ENCODE measurements around the gene FBXW12.
A peak's percentile ranks its signal among the peaks of the same experiment; 100 is the strongest.

The FBXW12 gene

DNA sequence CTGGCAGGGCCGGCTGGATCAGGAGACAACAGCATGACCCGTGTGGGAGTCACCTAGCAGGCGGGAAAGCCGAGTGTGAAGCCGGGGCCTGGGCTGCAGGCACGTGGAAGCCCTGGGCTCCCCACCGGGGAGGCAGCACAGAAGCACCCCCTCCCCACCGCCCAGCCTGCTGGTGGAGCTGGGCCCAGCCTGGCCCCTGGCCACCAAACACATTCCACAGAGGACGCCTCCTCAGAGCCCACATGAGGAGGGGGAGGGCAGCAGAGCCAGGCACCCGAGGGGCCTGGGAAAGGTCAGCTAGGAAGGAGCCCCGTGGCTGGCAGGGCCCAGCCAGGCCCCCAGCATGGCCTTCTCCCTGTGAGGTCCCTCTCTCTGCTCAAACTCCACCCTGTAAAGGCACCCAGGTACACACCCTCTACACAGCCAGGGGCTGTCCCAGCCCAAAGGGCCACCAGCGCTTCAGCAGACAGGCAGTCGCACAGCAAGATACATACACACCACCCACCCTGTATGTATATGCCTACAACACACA is 53.3 kb downstream of the FBXW12 start:
- TF ChIP-seq, protein P1, sequence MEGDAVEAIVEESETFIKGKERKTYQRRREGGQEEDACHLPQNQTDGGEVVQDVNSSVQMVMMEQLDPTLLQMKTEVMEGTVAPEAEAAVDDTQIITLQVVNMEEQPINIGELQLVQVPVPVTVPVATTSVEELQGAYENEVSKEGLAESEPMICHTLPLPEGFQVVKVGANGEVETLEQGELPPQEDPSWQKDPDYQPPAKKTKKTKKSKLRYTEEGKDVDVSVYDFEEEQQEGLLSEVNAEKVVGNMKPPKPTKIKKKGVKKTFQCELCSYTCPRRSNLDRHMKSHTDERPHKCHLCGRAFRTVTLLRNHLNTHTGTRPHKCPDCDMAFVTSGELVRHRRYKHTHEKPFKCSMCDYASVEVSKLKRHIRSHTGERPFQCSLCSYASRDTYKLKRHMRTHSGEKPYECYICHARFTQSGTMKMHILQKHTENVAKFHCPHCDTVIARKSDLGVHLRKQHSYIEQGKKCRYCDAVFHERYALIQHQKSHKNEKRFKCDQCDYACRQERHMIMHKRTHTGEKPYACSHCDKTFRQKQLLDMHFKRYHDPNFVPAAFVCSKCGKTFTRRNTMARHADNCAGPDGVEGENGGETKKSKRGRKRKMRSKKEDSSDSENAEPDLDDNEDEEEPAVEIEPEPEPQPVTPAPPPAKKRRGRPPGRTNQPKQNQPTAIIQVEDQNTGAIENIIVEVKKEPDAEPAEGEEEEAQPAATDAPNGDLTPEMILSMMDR (conservative IDR thresholded peaks at IDR 0.05; ENCODE audit: low read depth): no peak
- CTCF ChIA-PET: interaction anchor here (1.0 kb wide), 1 partner anchor 25 kb away, joined by 3 read pairs; no protein-coding TSS in a partner anchor
- peak overlapping the region; percentile 99 for H3K27ac ChIP-seq
- POLR2A ChIA-PET (ENCODE audit: low non-redundant PET): no interaction called here
- no peak for DNase-seq (ENCODE audit: low spot score)

DNA sequence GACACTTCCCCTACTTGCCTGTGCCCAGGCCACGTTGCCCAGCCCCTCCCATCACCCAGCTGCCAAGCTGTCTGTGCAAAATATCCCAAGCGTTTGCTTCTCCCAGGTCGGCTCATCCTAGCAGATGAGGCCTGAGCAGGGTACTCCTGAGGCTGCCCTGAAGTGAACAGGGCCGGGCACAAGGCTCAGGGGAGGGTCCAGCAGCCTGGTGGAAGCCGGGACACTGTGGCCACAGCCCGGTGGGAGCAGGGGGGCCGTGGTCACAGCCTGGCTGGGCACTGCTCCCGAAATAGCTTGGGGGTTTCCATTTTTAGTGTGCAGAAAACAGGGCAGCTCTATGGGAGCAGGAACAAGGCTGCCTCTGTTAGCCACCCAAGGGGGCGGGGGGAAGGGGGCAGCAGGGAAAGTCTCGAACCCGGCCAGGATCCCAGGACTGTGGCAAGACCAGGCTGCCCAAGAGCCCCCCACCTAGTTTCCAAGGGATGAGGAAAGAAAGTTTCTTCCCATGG is 54.4 kb downstream of the FBXW12 start:
- TF ChIP-seq, protein P1 (conservative IDR thresholded peaks at IDR 0.05; ENCODE audit: low read depth): no peak
- no peak for DNase-seq (ENCODE audit: low spot score)
- ChIA-PET CTCF (interaction anchor here (0.6 to 1.0 kb wide), 3 partner anchors 26 to 156 kb away, joined by 3 read pairs; no protein-coding TSS in a partner anchor), POLR2A (ENCODE audit: low non-redundant PET) (no interaction called here)
- H3K27ac ChIP-seq: peak overlapping the region; percentile 99

DNA sequence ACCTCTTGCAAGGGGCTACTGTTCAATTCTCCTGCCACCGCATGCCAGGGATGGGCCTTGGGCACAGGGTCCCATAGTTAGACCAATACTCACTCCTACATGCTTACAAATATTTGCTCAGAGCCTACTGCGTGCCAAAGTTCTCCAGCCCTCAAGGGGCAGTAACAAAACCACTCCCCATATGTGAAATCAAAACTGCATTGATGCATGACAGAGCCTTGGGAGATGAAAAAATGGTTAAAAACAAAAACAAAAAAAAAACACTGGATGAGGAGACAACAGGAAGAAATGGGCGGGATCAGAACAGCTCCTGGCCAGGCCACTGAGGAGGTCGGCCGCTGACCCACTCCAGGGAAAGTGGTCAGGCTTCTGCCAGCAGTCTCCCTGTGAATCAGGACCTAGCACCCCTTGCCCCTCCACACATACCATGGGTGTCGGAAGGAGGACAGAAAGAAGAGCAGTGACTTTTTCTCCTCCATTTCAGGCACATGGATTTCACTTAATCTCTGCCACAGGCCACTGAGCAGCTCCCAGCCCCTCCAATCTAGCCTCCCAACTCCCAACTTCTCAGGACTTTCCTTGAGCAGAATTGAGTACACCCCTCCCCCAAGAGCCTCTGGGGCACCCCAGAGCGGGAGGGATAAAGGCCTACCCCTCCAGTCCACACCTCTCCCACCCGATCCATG is 55.1 kb downstream of the FBXW12 start:
- peak overlapping the region; percentile 99 for H3K27ac ChIP-seq
- ChIA-PET POLR2A (ENCODE audit: low non-redundant PET) (no interaction called here), CTCF (interaction anchor here (0.6 kb wide), 1 partner anchor 30 kb away, joined by 3 read pairs; no protein-coding TSS in a partner anchor)
- no peak for DNase-seq (ENCODE audit: low spot score)
- TF ChIP-seq, protein P1 (conservative IDR thresholded peaks at IDR 0.05; ENCODE audit: low read depth): no peak

DNA sequence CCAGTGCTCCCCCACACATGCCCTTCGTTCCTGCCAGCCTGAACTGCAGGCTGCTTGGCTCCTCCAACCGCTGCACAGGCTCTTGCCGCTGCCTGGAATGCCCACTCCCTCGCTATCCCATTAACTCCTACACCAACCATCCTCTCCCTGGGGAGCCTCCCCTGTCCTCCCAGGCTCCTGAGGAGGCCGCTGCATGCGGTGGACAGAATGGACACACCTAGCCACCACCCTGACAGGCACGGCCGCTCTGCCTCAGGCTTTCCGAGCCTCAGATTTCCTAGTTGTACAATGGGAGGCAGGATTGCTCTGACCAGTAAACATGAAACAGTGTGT is 55.6 kb downstream of the FBXW12 start:
- CTCF ChIA-PET: no interaction called here
- no peak for DNase-seq (ENCODE audit: low spot score)
- H3K27ac ChIP-seq: peak overlapping the region; percentile 99
- POLR2A ChIA-PET (ENCODE audit: low non-redundant PET): no interaction called here
- TF ChIP-seq, protein P1 (conservative IDR thresholded peaks at IDR 0.05; ENCODE audit: low read depth): no peak

DNA sequence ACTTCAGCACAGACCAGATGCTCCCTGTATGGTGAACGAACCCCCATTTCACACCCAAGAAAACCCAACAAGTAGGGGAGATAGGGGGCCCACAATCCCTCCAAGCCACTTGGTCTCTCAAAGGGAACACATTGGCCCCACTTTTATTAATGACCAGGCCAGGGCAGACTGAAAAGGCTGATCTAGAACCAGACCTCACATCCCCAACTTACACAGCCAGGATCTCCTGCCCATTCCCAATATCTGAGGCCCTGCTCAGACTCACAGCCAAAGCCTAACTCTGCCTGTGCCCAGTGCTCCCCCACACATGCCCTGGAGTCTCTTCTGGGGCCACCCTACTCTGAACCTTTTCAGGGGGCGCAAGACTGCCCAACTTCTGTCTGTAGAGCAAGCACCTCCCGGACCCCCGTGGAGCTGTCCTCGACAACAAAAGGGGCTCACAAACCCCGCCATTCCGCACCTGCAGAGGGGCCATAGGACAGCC is 56.1 kb downstream of the FBXW12 start:
- no peak for DNase-seq (ENCODE audit: low spot score)
- ChIA-PET POLR2A (ENCODE audit: low non-redundant PET) (interaction anchor here (0.6 kb wide), 1 partner anchor 9 kb away, joined by 3 read pairs; no protein-coding TSS in a partner anchor), CTCF (no interaction called here)
- TF ChIP-seq, protein P1 (conservative IDR thresholded peaks at IDR 0.05; ENCODE audit: low read depth): no peak
- peak overlapping the region; percentile 99 for H3K27ac ChIP-seq

DNA sequence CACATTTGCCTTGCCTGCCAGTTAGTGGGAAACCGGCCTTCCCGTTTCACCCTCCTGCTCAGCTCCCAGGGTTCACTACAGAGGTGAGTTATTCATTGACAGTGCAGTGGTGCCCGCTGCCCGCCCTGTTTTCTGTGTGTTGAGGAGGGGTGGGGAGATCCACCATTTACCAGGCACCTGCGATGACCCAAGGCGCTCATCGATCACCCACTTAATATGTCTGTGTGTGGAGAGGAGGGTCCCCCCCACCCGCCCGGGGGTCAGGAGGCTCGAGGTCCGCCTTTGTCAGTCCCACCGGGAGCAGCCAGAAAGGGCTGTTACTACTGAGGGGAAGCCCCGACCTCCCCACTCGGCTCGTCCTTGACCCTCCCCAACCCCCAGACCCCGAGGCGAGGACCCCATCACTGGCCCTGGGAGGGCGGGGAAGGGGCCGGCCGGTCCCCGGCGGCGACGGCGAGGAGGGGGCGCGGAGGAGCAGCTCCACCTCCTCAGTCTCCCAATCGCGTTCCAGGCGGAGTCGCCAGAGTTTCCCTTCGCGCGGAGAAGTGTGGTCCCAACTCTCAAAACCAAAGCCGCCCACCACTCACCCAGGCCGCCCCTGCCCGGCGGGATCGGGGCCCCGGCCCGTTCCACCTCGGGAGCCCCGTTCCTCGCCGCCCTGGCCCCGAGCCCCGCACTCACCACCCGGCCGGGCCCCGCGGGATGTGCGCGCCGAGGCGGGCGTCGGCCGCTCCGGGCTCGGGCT is 56.7 kb downstream of the FBXW12 start:
- ChIA-PET POLR2A (ENCODE audit: low non-redundant PET) (interaction anchor here (0.6 kb wide), 1 partner anchor 10 kb away, joined by 3 read pairs; no protein-coding TSS in a partner anchor), CTCF (no interaction called here)
- TF ChIP-seq, protein P1 (conservative IDR thresholded peaks at IDR 0.05; ENCODE audit: low read depth): no peak
- H3K27ac ChIP-seq: peak overlapping the region; percentile 99
- no peak for DNase-seq (ENCODE audit: low spot score)

All from RWPE1 (cell line).